Endothelial cell (in vitro differentiated cells): ENCODE measurements around the gene ARG1. TPM values are rescaled to one million over a fixed set of nuclear protein-coding genes. Genes with fewer than 3 reads are reported as not detected.

Experiments used
- DNase-seq: peaks from one replicate; pipeline ENCODE4 v3.0.0; 2021; ENCODE audit warnings: low spot score
- H3K27ac Mint-ChIP-seq: one replicate; pipeline ENCODE4 v1.8.0; 2021; ENCODE audit warnings: mixed read lengths, inconsistent platforms; ENCODE audit not compliant: unreplicated experiment
- H3K27me3 Mint-ChIP-seq: one replicate; pipeline ENCODE4 v1.8.0; 2021; ENCODE audit warnings: mild to moderate bottlenecking, moderate library complexity, mixed read lengths, inconsistent platforms; ENCODE audit not compliant: unreplicated experiment
- H3K36me3 Mint-ChIP-seq: one replicate; pipeline ENCODE4 v1.8.0; 2021; ENCODE audit warnings: mild to moderate bottlenecking, low read depth, mixed read lengths, inconsistent platforms; ENCODE audit not compliant: unreplicated experiment
- H3K4me1 Mint-ChIP-seq: one replicate; pipeline ENCODE4 v1.8.0; 2021; ENCODE audit warnings: mild to moderate bottlenecking, mixed read lengths, inconsistent platforms; ENCODE audit not compliant: unreplicated experiment
- H3K4me3 Mint-ChIP-seq: one replicate; pipeline ENCODE4 v1.8.0; 2021; ENCODE audit warnings: mild to moderate bottlenecking, mixed read lengths, inconsistent platforms; ENCODE audit not compliant: unreplicated experiment
- H3K9me3 Mint-ChIP-seq: one replicate; pipeline ENCODE4 v1.8.0; 2021; ENCODE audit warnings: mixed read lengths, inconsistent platforms; ENCODE audit not compliant: unreplicated experiment
- CTCF ChIP-seq: fragments of 200-600 bp; sonication (generic); IDR thresholded peaks from one replicate; pipeline ENCODE4 v1.5.0; 2021; ENCODE audit warnings: antibody characterized with exemption; ENCODE audit not compliant: unreplicated experiment
- total RNA-seq: library from RNA; stranded (reverse); fragmentation: NEBNext Ultra II Directional; extraction: Animal tissue kit (Norgen Biotek cat#: 25700); gene quantifications from one replicate; pipeline ENCODE4 v1.2.1, GENCODE V29; 2021; ENCODE audit not compliant: unreplicated experiment

ARG1 gene
- total RNA-seq, 1 donor from 2014 or later: not detected

- H3K27ac Mint-ChIP-seq: no peak overlapping the region
- TF ChIP-seq CTCF: no peak
- no peak for DNase-seq
- H3K36me3 Mint-ChIP-seq: no peaks in the 10 kb centered on the region
- H3K9me3 Mint-ChIP-seq: no peaks in the 10 kb centered on the region
- H3K27me3 Mint-ChIP-seq: no peaks in the 10 kb centered on the region
- no peaks in the 10 kb centered on the region for H3K4me1 Mint-ChIP-seq
- H3K4me3 Mint-ChIP-seq: no peak overlapping the region
These were observed 8.0 kb upstream of the ARG1 start for GRCh38 chr6:131565056-131565455.

DNA sequence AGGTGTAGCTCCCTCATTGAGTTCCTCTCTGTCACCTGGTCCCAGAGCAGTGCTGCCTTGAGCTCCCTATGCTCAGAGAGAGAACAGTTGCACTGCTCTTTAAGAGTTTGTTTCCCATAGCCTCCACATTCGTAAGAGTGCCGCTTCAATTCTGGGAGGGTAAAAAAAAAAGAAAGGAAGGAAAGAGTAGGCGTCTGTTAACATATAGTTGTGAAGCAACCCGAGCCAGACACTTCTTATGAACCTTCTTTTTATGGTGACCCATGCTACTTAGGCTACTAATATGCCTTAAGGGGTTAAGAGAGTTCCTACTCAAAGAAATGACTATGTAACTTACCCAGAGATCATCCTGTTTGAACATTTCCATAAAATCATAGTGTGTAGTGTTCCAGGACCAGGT, 4.3 kb upstream of the ARG1 start:
- Mint-ChIP-seq H3K27me3 (no peaks in the 10 kb centered on the region), H3K9me3 (no peaks in the 10 kb centered on the region)
- TF ChIP-seq CTCF: no peak

GRCh38 chr6:131574133-131574532, 1.1 kb downstream of the ARG1 start:
- no peak for TF ChIP-seq CTCF
- H3K9me3 Mint-ChIP-seq: no peaks in the 10 kb centered on the region

More for the DNA sequence above, 4.3 kb upstream of the ARG1 start:
- Mint-ChIP-seq H3K4me3 (no peak overlapping the region), H3K36me3 (no peaks in the 10 kb centered on the region), H3K4me1 (no peaks in the 10 kb centered on the region), H3K27ac (no peak overlapping the region)
- no peak for DNase-seq

GRCh38 chr6:131574686-131575085, 1.7 kb downstream of the ARG1 start:
- Mint-ChIP-seq H3K27ac (no peak overlapping the region), H3K9me3 (no peaks in the 10 kb centered on the region)
- no peak for TF ChIP-seq CTCF

More at GRCh38 chr6:131574133-131574532, 1.1 kb downstream of the ARG1 start:
- H3K36me3 Mint-ChIP-seq: no peaks in the 10 kb centered on the region
- H3K27me3 Mint-ChIP-seq: peaks cover 1% of the 10 kb centered on the region
- H3K4me3 Mint-ChIP-seq: no peak overlapping the region
- no peak for DNase-seq
- no peaks in the 10 kb centered on the region for H3K4me1 Mint-ChIP-seq
- no peak overlapping the region for H3K27ac Mint-ChIP-seq

DNA sequence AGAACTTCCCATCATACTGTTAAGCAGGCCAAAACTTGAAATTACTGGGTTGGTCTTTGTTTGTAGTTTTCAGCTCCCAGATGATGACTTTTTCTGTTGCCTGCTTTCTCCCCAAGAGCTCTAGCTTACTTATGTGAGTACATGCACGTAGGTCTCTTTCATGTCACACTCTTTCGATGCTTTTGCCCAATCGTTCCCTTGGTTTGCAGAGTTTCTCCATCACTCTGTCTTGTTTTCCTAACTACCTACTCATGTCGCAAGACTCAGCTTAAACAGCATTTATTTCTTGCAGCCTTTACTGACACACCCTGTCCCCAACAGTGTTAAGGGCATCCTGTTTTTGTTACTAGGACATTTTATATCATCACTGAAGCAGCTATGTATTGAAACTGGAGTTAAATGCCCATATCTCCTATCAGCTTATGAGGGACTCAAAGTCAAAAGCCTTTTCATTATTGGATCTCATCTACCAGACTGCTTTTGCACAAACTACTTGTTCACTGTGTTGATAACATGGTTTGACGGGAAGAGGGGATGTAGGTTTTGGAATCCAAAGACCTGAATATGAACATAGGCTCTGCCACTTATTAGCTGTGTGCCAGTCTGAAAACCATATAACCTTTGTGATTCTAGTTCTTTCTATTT, 2.9 kb downstream of the ARG1 start:
- no peak overlapping the region for H3K4me3 Mint-ChIP-seq
- no peak for DNase-seq
- no peaks in the 10 kb centered on the region for H3K4me1 Mint-ChIP-seq
- no peak for TF ChIP-seq CTCF
- H3K9me3 Mint-ChIP-seq: no peaks in the 10 kb centered on the region
- no peak overlapping the region for H3K27ac Mint-ChIP-seq
- H3K36me3 Mint-ChIP-seq: no peaks in the 10 kb centered on the region
- H3K27me3 Mint-ChIP-seq: peaks cover 1% of the 10 kb centered on the region

More at GRCh38 chr6:131574686-131575085, 1.7 kb downstream of the ARG1 start:
- Mint-ChIP-seq H3K27me3 (peaks cover 1% of the 10 kb centered on the region), H3K4me3 (no peak overlapping the region), H3K4me1 (no peaks in the 10 kb centered on the region), H3K36me3 (no peaks in the 10 kb centered on the region)
- no peak for DNase-seq
